ENCODE data around the gene CLEC20A. TPM values are rescaled to one million over a fixed set of nuclear protein-coding genes. Genes with fewer than 3 reads are reported as not detected.

CLEC20A gene
- total RNA-seq, 1 donor from 2014 or later, result not detected

DNA sequence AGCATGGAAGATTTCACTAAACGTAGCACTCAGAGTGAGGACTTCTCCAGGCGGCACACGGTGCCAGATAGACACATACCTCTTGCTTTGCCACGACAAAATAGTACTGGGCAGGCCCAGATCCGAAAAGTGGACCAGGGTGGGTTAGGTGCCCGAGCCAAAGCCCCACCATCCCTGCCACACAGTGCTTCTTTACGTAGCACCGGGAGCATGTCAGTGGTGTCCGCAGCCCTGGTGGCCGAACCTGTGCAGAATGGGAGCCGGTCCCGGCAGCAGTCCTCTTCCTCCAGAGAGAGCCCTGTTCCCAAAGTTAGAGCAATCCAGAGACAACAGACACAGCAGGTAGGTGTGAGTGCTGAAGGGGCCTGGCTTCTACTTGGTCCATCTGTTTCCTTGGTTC, 38.6 kb downstream of the CLEC20A start:
- Mint-ChIP-seq H3K27ac (ENCODE audit: unreplicated experiment) (no peak overlapping the region), H3K9me3 (no peaks in the 10 kb centered on the region), H3K36me3 (ENCODE audit: low read depth) (peaks cover 14% of the 10 kb centered on the region), H3K4me1 (peaks cover 8% of the 10 kb centered on the region), H3K4me3 (no peak overlapping the region), H3K27me3 (ENCODE audit: low read depth) (no peaks in the 10 kb centered on the region)
- no peak for DNase-seq (ENCODE audit: low read depth, low spot score)
- TF ChIP-seq, protein P1, sequence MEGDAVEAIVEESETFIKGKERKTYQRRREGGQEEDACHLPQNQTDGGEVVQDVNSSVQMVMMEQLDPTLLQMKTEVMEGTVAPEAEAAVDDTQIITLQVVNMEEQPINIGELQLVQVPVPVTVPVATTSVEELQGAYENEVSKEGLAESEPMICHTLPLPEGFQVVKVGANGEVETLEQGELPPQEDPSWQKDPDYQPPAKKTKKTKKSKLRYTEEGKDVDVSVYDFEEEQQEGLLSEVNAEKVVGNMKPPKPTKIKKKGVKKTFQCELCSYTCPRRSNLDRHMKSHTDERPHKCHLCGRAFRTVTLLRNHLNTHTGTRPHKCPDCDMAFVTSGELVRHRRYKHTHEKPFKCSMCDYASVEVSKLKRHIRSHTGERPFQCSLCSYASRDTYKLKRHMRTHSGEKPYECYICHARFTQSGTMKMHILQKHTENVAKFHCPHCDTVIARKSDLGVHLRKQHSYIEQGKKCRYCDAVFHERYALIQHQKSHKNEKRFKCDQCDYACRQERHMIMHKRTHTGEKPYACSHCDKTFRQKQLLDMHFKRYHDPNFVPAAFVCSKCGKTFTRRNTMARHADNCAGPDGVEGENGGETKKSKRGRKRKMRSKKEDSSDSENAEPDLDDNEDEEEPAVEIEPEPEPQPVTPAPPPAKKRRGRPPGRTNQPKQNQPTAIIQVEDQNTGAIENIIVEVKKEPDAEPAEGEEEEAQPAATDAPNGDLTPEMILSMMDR (conservative IDR thresholded peaks at IDR 0.05), result no peak

DNA sequence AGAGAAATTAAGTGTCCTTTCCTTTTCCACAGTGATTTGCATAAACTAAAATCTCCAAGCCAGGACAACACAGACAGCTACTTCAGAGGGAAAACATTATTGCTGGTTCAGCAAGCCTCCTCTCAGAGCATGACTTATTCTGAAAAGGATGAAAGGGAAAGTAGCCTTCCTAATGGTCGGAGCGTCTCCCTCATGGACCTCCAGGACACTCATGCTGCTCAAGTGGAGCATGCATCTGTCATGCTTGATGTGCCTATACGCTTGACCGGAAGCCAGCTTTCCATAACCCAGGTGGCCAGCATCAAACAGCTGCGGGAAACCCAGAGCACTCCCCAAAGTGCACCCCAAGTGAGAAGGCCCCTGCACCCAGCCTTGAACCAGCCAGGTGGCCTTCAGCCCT, 39.1 kb downstream of the CLEC20A start:
- no peak overlapping the region for H3K27ac Mint-ChIP-seq (ENCODE audit: unreplicated experiment)
- H3K36me3 Mint-ChIP-seq (ENCODE audit: low read depth), result peaks cover 14% of the 10 kb centered on the region
- no peak overlapping the region for H3K4me3 Mint-ChIP-seq
- no peaks in the 10 kb centered on the region for H3K9me3 Mint-ChIP-seq
- H3K4me1 Mint-ChIP-seq, result peaks cover 8% of the 10 kb centered on the region
- no peaks in the 10 kb centered on the region for H3K27me3 Mint-ChIP-seq (ENCODE audit: low read depth)
- TF ChIP-seq, protein P1 (conservative IDR thresholded peaks at IDR 0.05), result no peak
- no peak for DNase-seq (ENCODE audit: low read depth, low spot score)

DNA sequence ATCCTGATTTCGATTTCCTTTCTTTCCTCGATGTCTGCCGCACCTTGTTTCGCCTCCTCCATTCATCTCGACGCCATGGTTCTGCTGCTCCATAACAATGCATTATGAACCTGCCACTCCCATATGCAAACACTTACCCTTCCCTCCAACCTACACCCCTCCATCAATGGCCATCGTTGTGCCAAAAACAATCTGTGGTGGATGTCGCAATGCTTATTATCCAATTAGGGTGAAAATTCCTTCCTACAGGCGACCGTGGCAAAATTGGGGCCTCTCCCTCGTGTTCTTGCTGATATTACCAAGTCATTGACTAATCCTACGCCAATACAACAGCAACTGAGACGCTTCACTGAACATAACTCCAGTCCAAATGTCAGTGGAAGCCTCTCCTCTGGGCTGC, 40.3 kb downstream of the CLEC20A start:
- TF ChIP-seq, protein P1 (conservative IDR thresholded peaks at IDR 0.05), result no peak
- no peak overlapping the region for H3K27ac Mint-ChIP-seq (ENCODE audit: unreplicated experiment)
- no peak for DNase-seq (ENCODE audit: low read depth, low spot score)
- no peaks in the 10 kb centered on the region for H3K9me3 Mint-ChIP-seq
- H3K27me3 Mint-ChIP-seq (ENCODE audit: low read depth), result no peaks in the 10 kb centered on the region
- peaks cover 6% of the 10 kb centered on the region for H3K4me1 Mint-ChIP-seq
- H3K4me3 Mint-ChIP-seq, result no peak overlapping the region
- peaks cover 14% of the 10 kb centered on the region for H3K36me3 Mint-ChIP-seq (ENCODE audit: low read depth)

DNA sequence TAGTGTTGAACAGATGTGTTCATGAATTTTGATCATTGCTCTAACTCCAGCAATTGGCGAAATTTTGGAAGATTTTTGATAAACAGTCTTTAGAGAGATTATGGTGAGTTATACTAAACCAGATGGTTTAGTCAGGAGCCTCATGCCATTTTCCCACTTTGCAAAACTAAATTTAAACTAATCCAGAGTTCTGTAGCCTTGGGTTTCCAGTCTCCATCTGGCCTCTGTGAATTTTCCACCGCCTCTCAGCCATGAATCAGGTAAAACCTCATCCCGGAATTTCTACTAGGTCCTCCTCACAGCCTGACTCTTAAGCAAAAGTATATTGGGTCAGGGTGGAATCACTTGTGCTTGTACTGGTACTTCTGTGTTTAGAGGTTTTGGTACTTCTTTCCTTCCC, 44.8 kb downstream of the CLEC20A start:
- H3K27ac Mint-ChIP-seq (ENCODE audit: unreplicated experiment), result no peak overlapping the region

DNA sequence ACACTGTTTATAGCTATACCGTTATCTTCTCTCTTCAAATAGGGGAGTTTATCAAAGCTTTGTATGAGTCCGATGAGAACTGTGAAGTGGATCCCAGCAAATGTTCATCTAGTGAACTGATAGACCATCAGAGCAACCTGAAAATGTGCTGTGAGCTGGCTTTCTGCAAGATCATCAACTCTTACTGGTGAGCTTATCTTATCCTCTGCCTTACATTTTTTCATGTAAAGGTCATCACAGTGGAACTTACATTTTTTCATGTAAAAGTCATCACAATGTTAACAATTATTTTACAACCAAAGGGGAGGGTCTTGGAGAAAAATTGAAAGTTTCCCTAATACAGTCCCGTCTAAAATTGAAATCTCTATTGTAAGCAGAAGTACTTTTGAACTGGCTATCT, 45.2 kb downstream of the CLEC20A start:
- H3K4me1 Mint-ChIP-seq, result no peaks in the 10 kb centered on the region
- no peaks in the 10 kb centered on the region for H3K27me3 Mint-ChIP-seq (ENCODE audit: low read depth)

More for the DNA sequence above, 44.8 kb downstream of the CLEC20A start:
- TF ChIP-seq, protein P1 (conservative IDR thresholded peaks at IDR 0.05), result no peak
- Mint-ChIP-seq H3K4me1 (no peaks in the 10 kb centered on the region), H3K27me3 (ENCODE audit: low read depth) (no peaks in the 10 kb centered on the region), H3K4me3 (no peak overlapping the region), H3K36me3 (ENCODE audit: low read depth) (peaks cover 7% of the 10 kb centered on the region), H3K9me3 (no peaks in the 10 kb centered on the region)
- DNase-seq (ENCODE audit: low read depth, low spot score), result no peak

More for the DNA sequence above, 45.2 kb downstream of the CLEC20A start:
- TF ChIP-seq, protein P1 (conservative IDR thresholded peaks at IDR 0.05), result no peak
- no peak for DNase-seq (ENCODE audit: low read depth, low spot score)
- Mint-ChIP-seq H3K4me3 (no peak overlapping the region), H3K9me3 (no peaks in the 10 kb centered on the region), H3K27ac (ENCODE audit: unreplicated experiment) (no peak overlapping the region), H3K36me3 (ENCODE audit: low read depth) (peaks cover 5% of the 10 kb centered on the region)
